HepG2 (cell line): Measurements from ENCODE around the gene TRIM72. TPM values are rescaled to one million over a fixed set of nuclear protein-coding genes. Genes with fewer than 3 reads are reported as not detected.

Experiments used
- CENPT ChIP-seq: sonication (generic); formaldehyde crosslinking; IDR thresholded peaks from 2 replicates; pipeline ENCODE4 v1.8.0; 2022; ENCODE audit warnings: low read depth, mild to moderate bottlenecking, moderate library complexity, missing genetic modification reagents
- DNMT3B ChIP-seq: conservative IDR thresholded peaks from 2 replicates; pipeline ENCODE4 v1.6.1; 2016; ENCODE audit warnings: missing biosample characterization, control low read depth
- FOSL2 ChIP-seq: sonication (generic); formaldehyde crosslinking; IDR thresholded peaks from 2 replicates; pipeline ENCODE4 v1.4.0; 2020; ENCODE audit warnings: missing genetic modification reagents
- HMG20B ChIP-seq: conservative IDR thresholded peaks from 2 replicates; pipeline ENCODE4 v1.6.1; 2016; ENCODE audit warnings: missing genetic modification reagents, missing compliant biosample characterization
- HOMEZ ChIP-seq: IDR thresholded peaks from 2 replicates; pipeline ENCODE4 v1.6.1; 2016; ENCODE audit warnings: low read depth
- KAT8 ChIP-seq: IDR thresholded peaks from 2 replicates; pipeline ENCODE4 v1.6.1; 2016; ENCODE audit warnings: missing genetic modification reagents, missing compliant biosample characterization
- MAX ChIP-seq: IDR thresholded peaks from 2 replicates; pipeline ENCODE4 v1.6.1; 2012; ENCODE audit warnings: inconsistent platforms
- MXD4 ChIP-seq: IDR thresholded peaks from 2 replicates; pipeline ENCODE4 v1.6.1; 2016; ENCODE audit warnings: mild to moderate bottlenecking, missing biosample characterization, missing genetic modification reagents
- NCOA5 ChIP-seq: sonication (generic); formaldehyde crosslinking; IDR thresholded peaks from 2 replicates; pipeline ENCODE4 v1.4.0; 2020; ENCODE audit warnings: missing genetic modification reagents
- NR2C2 ChIP-seq: sonication (generic); formaldehyde crosslinking; IDR thresholded peaks from 2 replicates; pipeline ENCODE4 v1.4.0; 2020; ENCODE audit warnings: missing genetic modification reagents, mild to moderate bottlenecking, moderate library complexity, borderline replicate concordance
- RELA ChIP-seq: sonication (generic); formaldehyde crosslinking; IDR thresholded peaks from 2 replicates; pipeline ENCODE4 v1.4.0; 2020; ENCODE audit warnings: missing genetic modification reagents
- RFXANK ChIP-seq: IDR thresholded peaks from 2 replicates; pipeline ENCODE4 v1.6.1; 2016
- SP1 ChIP-seq, 2 experiments: fragments of 450-650 bp in 1 of 2; sonication (generic) in 1 of 2; formaldehyde crosslinking in 1 of 2; IDR thresholded peaks; 2 replicates each; pipeline versions ENCODE4 v1.4.0 to v1.6.1; 2016 to 2020; ENCODE audit warnings: missing genetic modification reagents in 1 of 2
- THAP11 ChIP-seq: IDR thresholded peaks from 2 replicates; pipeline ENCODE4 v1.6.1; 2016; ENCODE audit warnings: missing biosample characterization, missing genetic modification reagents
- YEATS2 ChIP-seq: sonication (generic); formaldehyde crosslinking; IDR thresholded peaks from 2 replicates; pipeline ENCODE4 v1.4.0; 2020; ENCODE audit warnings: missing genetic modification reagents, borderline replicate concordance
- ZMYM3 ChIP-seq: sonication (generic); formaldehyde crosslinking; IDR thresholded peaks from 2 replicates; pipeline ENCODE4 v1.5.1; 2020; ENCODE audit warnings: mild to moderate bottlenecking, missing genetic modification reagents
- ZNF180 ChIP-seq: sonication (generic); formaldehyde crosslinking; IDR thresholded peaks from 2 replicates; pipeline ENCODE4 v1.4.0; 2020; ENCODE audit warnings: low read depth, missing genetic modification reagents, borderline replicate concordance
- ZNF24 ChIP-seq: fragments of 450-650 bp; IDR thresholded peaks from 2 replicates; pipeline ENCODE4 v1.6.1; 2017; ENCODE audit warnings: antibody characterized with exemption, mild to moderate bottlenecking
- ZNF264 ChIP-seq: sonication (generic); formaldehyde crosslinking; IDR thresholded peaks from 2 replicates; pipeline ENCODE4 v1.4.0; 2020; ENCODE audit warnings: missing genetic modification reagents
- ZNF552 ChIP-seq: sonication (generic); formaldehyde crosslinking; IDR thresholded peaks from 2 replicates; pipeline ENCODE4 v1.9.0; 2022; ENCODE audit warnings: missing genetic modification reagents, mild to moderate bottlenecking, borderline replicate concordance
- ZNF567 ChIP-seq: sonication (generic); formaldehyde crosslinking; IDR thresholded peaks from 2 replicates; pipeline ENCODE4 v1.8.1; 2023; ENCODE audit warnings: mild to moderate bottlenecking, missing genetic modification reagents, borderline replicate concordance
- ZNF614 ChIP-seq: IDR thresholded peaks from 2 replicates; pipeline ENCODE4 v1.6.1; 2018; ENCODE audit warnings: missing biosample characterization, missing genetic modification reagents, inconsistent platforms, borderline replicate concordance
- ZNF724P ChIP-seq: sonication (generic); formaldehyde crosslinking; IDR thresholded peaks from 2 replicates; pipeline ENCODE4 v1.8.0; 2022; ENCODE audit warnings: missing genetic modification reagents, borderline replicate concordance
- ZNF740 ChIP-seq: sonication (generic); formaldehyde crosslinking; IDR thresholded peaks from 2 replicates; pipeline ENCODE4 v1.4.0; 2020; ENCODE audit warnings: missing genetic modification reagents
- polyA plus RNA-seq, 8 experiments: library from polyadenylated mRNA; depleted of rRNA in 3 of 8; stranded (reverse) in 7 of 8; unstranded in 1 of 8; fragments of >200 nt; fragmentation: Illumina TruSeq in 4 of 8; extraction: Trizol in 4 of 8; gene quantifications; 2 replicates each; pipeline versions ENCODE4 v1.2.1 to v1.2.3, GENCODE V29; 2011 to 2016; ENCODE audit warnings: low read depth in 4 of 8, missing spikeins in 1 of 8, mixed read lengths in 1 of 8; ENCODE audit not compliant: insufficient read depth in 1 of 8
- total RNA-seq, 5 experiments: library from RNA; depleted of rRNA; stranded (reverse); fragments of >200 nt; fragmentation: Illumina TruSeq; extraction: Trizol; gene quantifications; 2 replicates each; pipeline ENCODE4 v1.2.3, GENCODE V29; 2016; ENCODE audit warnings: low read depth in 1 of 5
- TF ChIP-seq, protein P1 (sequence below): sonication (generic); formaldehyde crosslinking; IDR thresholded peaks from 2 replicates; pipeline ENCODE4 v1.4.0; 2020; ENCODE audit warnings: missing genetic modification reagents
- TF ChIP-seq, protein P2 (sequence below): sonication (generic); formaldehyde crosslinking; IDR thresholded peaks from 2 replicates; pipeline ENCODE4 v1.8.0; 2022; ENCODE audit warnings: mild to moderate bottlenecking, missing genetic modification reagents, moderate library complexity

TRIM72 gene
- total and polyA plus RNA-seq, 2 of the 13 experiments (the other 11 are each of a cell fraction or from before 2014, with no cell fraction given), result not detected

DNA sequence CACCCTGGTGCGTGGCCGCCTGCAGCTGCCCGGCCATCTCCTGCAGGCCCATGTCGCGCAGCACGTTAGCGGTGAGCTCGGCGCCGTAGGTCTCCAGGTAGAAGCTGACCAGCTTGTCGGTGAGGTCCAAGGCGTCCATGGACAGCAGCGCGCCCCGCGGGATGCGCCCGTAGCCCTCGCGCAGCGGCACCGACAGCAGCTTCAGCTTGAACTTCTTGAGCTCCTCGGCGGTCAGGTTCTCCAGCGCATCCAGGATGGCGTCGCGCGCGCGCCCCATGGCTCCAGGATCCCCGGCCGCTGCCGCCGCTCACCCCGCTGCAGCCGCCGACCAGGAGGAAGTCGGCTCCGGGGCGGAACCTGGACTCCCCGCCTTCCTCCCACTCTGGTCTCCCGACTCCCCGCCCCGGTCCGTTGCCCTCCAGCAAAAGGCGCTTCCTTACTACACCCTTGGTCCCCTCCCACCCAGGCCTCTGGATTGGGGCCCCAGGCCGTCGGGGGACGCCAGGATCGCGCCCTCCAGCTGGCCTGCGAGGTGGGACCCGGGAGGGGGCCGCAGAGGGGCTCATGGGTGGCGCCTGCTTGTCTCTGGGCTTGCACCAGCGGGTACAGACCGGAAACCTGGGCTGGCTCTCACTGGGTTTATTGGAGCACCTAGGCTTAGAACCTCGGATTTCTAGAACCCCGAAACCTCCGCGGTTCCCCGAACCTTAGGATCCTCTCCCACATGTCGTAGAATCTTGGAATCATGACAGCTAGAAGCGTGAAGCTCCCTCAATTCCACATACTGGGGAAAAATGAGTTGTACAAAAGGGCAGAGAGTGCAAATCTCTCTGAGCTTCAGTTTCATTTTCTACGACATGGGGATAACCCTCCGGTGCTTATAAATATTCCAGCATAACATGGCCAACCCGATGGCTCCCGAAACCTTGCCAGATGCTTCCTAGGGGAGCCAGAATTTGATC, 11.2 kb upstream of the TRIM72 start, which contains the start of gene PYCARD (continued):
- TF ChIP-seq ZNF264 (CRISPR knock-in tag), result no peak
- TF ChIP-seq ZMYM3 (CRISPR knock-in tag), result 0 out of 2 replicates have a peak, but pooled peaks have one; percentile 9
- TF ChIP-seq RFXANK (CRISPR knock-in tag), result no peak
- no peak for TF ChIP-seq YEATS2 (CRISPR knock-in tag)
- no peak for TF ChIP-seq ZNF614 (CRISPR knock-in tag)
- no peak for TF ChIP-seq ZNF724P
- no peak for TF ChIP-seq ZNF567 (CRISPR knock-in tag)
- peak; percentile 38; the same call in 1 of the 2 replicates for TF ChIP-seq MAX
- no peak for TF ChIP-seq RELA (CRISPR knock-in tag)
- TF ChIP-seq MXD4 (CRISPR knock-in tag), result no peak
- no peak for TF ChIP-seq FOSL2 (CRISPR knock-in tag)
- no peak for TF ChIP-seq ZNF24
- no peak for TF ChIP-seq ZNF552 (CRISPR knock-in tag)
- 0 out of 2 replicates have a peak, but pooled peaks have one; percentile 3 for TF ChIP-seq HMG20B
- TF ChIP-seq NCOA5 (CRISPR knock-in tag), result no peak
- TF ChIP-seq, protein P1, sequence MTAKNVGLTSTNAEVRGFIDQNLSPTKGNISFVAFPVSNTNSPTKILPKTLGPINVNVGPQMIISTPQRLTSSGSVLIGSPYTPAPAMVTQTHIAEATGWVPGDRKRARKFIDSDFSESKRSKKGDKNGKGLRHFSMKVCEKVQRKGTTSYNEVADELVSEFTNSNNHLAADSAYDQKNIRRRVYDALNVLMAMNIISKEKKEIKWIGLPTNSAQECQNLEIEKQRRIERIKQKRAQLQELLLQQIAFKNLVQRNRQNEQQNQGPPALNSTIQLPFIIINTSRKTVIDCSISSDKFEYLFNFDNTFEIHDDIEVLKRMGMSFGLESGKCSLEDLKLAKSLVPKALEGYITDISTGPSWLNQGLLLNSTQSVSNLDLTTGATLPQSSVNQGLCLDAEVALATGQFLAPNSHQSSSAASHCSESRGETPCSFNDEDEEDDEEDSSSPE (CRISPR knock-in tag), result 0 out of 2 replicates have a peak, but pooled peaks have one; percentile 24
- no peak; the same call in 1 of the 2 replicates for TF ChIP-seq NR2C2 (CRISPR knock-in tag)
- no peak for TF ChIP-seq DNMT3B (CRISPR knock-in tag)
- no peak for TF ChIP-seq ZNF180 (CRISPR knock-in tag)
- no peak for TF ChIP-seq ZNF740 (CRISPR knock-in tag)
- TF ChIP-seq KAT8 (CRISPR knock-in tag), result peak; percentile 25; the same call in 1 of the 2 replicates
- no peak for TF ChIP-seq HOMEZ (CRISPR knock-in tag)
- TF ChIP-seq, protein P2, sequence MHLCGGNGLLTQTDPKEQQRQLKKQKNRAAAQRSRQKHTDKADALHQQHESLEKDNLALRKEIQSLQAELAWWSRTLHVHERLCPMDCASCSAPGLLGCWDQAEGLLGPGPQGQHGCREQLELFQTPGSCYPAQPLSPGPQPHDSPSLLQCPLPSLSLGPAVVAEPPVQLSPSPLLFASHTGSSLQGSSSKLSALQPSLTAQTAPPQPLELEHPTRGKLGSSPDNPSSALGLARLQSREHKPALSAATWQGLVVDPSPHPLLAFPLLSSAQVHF (CRISPR knock-in tag), result no peak
- TF ChIP-seq SP1 (IDR thresholded peaks at IDR 0.05), result no peak
- TF ChIP-seq SP1 (CRISPR knock-in tag; IDR thresholded peaks at IDR 0.05), result no peak
- TF ChIP-seq THAP11, result no peak
- no peak for TF ChIP-seq CENPT (CRISPR knock-in tag)
